ENCODE measurements around the gene FAM180B. TPM values are rescaled to one million over a fixed set of nuclear protein-coding genes. Genes with fewer than 3 reads are reported as not detected.

Gene FAM180B
- total and polyA plus RNA-seq, 2 of the 13 experiments (the other 11 are each of a cell fraction or from before 2014, with no cell fraction given), result 0.40 to 1.0 TPM

GRCh38 chr11:47587723-47588326, 1.3 kb downstream of the FAM180B start (continued):
- TF ChIP-seq RFX5 (IDR thresholded peaks at IDR 0.05; ENCODE audit: low read depth, low read length) (no peak), NRL (CRISPR knock-in tag; IDR thresholded peaks at IDR 0.05; ENCODE audit: borderline replicate concordance) (no peak), KAT7 (CRISPR knock-in tag; IDR thresholded peaks at IDR 0.05; ENCODE audit: borderline replicate concordance) (no peak), HOXD1 (CRISPR knock-in tag; IDR thresholded peaks at IDR 0.05) (0 out of 2 replicates have a peak, but pooled peaks have one; percentile 30), ZNF841 (CRISPR knock-in tag; IDR thresholded peaks at IDR 0.05; ENCODE audit: borderline replicate concordance) (no peak), ZNF607 (CRISPR knock-in tag; IDR thresholded peaks at IDR 0.05; ENCODE audit: borderline replicate concordance) (0 out of 2 replicates have a peak, but pooled peaks have one; percentile 28), CREM (IDR thresholded peaks at IDR 0.05) (no peak; the same call in 1 of the 2 replicates), CREM (CRISPR knock-in tag; IDR thresholded peaks at IDR 0.05) (no peak), ADNP (CRISPR knock-in tag; IDR thresholded peaks at IDR 0.05) (no peak), ZNF329 (CRISPR knock-in tag; IDR thresholded peaks at IDR 0.05; ENCODE audit: low read depth) (no peak), NFE2L2 (IDR thresholded peaks at IDR 0.05; ENCODE audit: low read length) (no peak), SP5 (CRISPR knock-in tag; IDR thresholded peaks at IDR 0.05; ENCODE audit: borderline replicate concordance, low read depth) (no peak), ZNF33B (CRISPR knock-in tag; IDR thresholded peaks at IDR 0.05) (no peak), BCL6 (CRISPR knock-in tag; IDR thresholded peaks at IDR 0.05) (no peak), MAFG (CRISPR knock-in tag; IDR thresholded peaks at IDR 0.05) (no peak), ETV6 (CRISPR knock-in tag; conservative IDR thresholded peaks at IDR 0.05) (no peak), TFAP4 (IDR thresholded peaks at IDR 0.05; ENCODE audit: borderline replicate concordance, low read depth) (no peak), PATZ1 (CRISPR knock-in tag; IDR thresholded peaks at IDR 0.05) (peak; percentile 11; the same call in 1 of the 2 replicates), SUZ12 (IDR thresholded peaks at IDR 0.05; ENCODE audit: low read depth, low read length) (no peak), ZNF614 (CRISPR knock-in tag; IDR thresholded peaks at IDR 0.05; ENCODE audit: borderline replicate concordance) (peak; percentile 43; the same call in 1 of the 2 replicates), MED13 (CRISPR knock-in tag; IDR thresholded peaks at IDR 0.05) (no peak), EED (CRISPR knock-in tag; IDR thresholded peaks at IDR 0.05) (0 out of 2 replicates have a peak, but pooled peaks have one; percentile 50), PITX1 (CRISPR knock-in tag; IDR thresholded peaks at IDR 0.05) (no peak), NR0B2 (CRISPR knock-in tag; IDR thresholded peaks at IDR 0.05) (no peak), ZNF343 (CRISPR knock-in tag; IDR thresholded peaks at IDR 0.05) (no peak), NBN (conservative IDR thresholded peaks at IDR 0.05) (no peak), ZNF253 (CRISPR knock-in tag; IDR thresholded peaks at IDR 0.05; ENCODE audit: borderline replicate concordance) (no peak), ZBTB33 (CRISPR knock-in tag; IDR thresholded peaks at IDR 0.05) (no peak), TAF1 (CRISPR knock-in tag; IDR thresholded peaks at IDR 0.05) (peak; percentile 68)
